Activated CD4-positive, alpha-beta T cell treated with anti-CD3 and anti-CD28 coated beads, Interleukin-2, amount 50 U/mL, for 1 hour (primary cell): ENCODE data around the gene GPR25.

Experiments
- DNase-seq: peaks from one replicate; pipeline ENCODE4 v3.0.0-alpha.2; 2020

Gene GPR25

DNA sequence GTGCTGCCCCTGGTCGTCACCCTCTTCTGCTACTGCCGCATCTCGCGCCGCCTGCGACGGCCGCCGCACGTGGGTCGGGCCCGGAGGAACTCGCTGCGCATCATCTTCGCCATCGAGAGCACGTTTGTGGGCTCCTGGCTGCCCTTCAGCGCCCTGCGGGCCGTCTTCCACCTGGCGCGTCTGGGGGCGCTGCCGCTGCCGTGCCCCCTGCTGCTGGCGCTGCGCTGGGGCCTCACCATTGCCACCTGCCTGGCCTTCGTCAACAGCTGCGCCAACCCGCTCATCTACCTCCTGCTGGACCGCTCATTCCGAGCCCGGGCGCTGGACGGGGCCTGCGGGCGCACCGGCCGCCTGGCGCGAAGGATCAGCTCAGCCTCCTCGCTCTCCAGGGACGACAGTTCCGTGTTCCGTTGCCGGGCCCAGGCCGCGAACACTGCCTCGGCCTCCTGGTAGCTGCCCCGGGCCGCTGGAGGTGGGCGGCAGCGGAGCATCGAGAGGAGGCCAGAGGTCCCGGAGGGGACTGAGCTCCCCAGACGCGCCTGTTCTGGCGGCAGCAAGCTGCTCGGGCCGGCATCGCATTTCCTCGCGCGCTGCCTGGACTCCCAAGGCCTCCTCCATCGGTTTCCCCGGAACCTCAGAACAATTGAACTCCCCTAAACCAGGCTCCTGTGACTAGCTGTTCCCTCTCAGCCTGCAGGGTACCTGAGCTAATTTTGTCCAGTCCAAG is 1.1 kb downstream of the GPR25 start:
- DNase-seq = no peak

GRCh38 chr1:200874694-200875093 is 1.9 kb downstream of the GPR25 start:
- no peak for DNase-seq

- no peak for DNase-seq
Measured at GRCh38 chr1:200875416-200875815, 2.6 kb downstream of the GPR25 start.

DNA sequence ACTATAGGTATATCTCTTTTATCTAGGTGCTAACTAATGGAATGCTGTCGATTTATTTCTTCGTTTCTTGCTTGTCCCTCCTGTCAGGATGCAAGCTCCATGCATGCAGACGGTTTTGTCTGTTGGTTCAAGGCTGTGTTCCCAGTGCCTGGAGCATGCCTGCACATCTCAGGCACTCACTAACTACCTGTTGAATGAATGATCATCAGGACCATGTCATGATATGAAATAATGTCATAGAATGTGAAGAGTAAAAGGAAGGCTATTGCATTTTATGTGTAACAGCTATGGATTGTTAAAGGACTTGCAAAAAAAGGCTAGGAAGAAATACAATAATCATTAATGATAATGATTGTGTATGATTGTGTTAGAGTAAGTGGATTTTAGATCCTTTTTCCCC is 4.2 kb downstream of the GPR25 start:
- DNase-seq = no peak

DNA sequence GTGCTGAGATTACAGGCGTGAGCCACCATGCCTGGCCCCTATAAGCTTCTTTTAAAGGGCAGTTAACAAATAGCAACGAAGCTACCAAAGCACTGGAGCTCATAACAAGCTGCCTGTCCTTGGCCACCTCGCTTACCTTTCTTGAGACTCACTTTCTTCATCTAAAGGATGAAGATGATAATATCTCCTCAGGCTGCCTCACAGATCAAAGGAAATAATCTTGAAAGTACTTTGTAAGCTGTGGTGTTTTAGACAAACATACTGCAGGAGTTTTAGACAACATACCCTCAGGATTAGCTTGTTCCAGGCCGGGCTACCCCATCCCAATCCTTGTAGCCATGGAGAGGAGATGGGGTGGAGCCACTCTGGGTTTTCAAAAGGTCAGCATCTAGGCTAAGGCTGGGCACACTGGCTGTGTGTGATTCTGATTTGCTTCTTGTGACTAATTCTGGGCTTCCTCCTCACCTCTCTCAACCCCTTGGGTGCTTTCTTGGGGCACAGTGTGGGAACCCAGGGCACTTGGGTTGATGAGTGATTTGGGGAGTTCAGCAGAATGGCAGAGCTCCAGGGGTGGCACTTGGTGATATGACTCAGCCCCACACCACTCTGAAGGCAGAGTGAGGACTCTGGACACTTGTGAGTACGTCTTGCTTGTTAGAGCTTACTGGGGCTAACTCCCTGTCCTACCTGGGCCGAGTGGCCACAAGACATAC is 5.2 kb downstream of the GPR25 start:
- peak; percentile 44 for DNase-seq

- DNase-seq = no peak
Measured at GRCh38 chr1:200880212-200880611, 7.4 kb downstream of the GPR25 start.

DNA sequence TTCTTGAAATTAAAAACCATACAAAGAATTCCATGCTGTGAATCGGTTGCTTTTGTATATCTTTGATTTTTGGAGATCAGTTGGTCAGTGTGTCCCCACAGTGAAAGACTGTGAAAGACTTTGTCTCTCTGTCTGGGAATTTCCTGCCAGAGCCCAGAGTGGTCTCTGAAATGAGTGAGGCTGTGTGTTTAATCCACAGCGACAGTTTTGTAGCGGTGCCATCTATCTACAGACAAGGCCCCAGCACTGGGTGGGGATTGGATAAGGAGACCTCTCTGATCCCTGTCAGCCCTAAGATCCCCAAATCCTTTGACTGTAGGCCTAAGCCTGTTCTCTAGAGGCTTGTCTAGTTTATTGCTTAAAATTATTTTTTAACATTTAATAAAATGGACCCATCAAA is 10.3 kb downstream of the GPR25 start:
- DNase-seq = no peak

DNA sequence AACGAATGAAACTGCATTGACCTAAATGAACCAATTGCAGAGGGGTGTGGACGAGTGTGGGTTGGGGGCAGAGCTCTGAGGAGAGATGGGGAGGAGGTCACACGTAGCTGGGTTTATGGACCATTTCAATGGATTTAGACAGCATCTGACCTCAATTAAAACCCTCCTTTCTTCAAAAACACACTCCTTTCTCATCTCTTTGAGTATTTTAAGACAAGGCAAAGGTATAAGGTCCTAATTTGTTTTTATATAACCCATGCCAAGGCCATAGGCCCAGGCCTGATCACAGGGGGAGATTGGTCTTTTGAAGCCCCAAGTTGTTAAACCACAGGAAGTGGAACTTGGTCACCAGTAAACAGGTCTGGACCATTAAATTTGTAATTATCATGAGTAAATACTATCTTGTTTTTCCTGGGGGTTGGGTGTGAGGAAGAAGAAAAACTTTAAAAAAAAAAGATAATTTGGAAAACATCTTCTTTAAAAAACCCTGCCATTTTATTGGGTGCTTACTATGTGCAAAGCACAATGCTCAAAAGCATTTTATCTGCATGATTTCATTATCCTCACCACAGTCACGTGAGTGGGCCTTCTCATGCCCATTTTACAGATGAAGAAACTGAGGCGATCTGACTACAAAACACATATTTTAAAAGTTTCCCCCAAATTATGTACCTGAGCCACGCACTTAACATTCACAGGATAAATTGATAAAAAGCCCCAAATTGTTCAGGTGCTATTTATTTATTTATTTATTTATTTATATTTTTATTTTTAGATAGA is 13.0 kb downstream of the GPR25 start:
- no peak for DNase-seq

DNA sequence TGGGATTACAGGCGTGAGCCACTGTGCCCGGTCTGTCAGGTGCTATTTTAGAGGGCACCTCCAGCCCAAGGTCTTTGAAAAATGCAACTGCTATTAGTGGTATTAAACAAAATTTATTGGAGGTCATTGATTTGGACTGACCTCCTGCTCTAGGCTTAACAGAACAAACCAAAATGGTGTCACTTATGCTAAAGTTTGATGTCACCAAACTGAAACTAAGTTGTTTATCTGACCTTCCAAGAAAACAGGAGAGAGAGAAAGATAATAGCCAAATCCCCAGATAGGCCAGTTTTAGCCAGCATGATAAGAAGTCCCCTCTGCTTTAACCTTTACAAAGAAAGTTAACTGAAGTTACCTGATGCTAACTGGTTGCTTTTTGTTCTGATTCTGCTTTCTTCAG is 13.8 kb downstream of the GPR25 start:
- DNase-seq = no peak

- no peak for DNase-seq
Measured at GRCh38 chr1:200887036-200887435, 14.3 kb downstream of the GPR25 start.

GRCh38 chr1:200887772-200888348 is 15.1 kb downstream of the GPR25 start:
- DNase-seq = no peak

DNA sequence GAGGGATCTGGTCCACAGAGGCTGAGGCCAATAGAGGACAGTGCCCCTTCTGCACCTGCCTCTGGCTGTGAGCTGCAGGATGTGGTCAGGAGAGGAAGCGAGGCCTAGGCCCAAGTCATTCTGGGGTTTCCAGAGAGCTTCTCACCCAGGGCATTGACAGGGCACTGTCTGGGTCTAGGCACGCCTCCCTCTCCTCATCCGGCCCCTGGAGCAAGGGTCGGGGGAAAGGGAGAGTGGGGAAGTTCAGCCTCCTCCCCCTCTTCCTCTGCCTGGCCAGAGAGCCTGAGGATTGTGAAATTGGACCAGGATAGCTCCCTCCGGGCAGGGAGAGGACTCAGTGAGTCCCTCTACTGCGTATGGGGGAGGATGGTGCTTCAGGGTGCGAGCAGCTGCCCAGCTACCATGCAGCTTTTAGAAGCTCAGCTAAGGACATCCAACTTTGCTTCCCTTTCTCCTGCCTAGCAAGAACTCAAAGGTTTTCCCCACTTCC is 15.6 kb downstream of the GPR25 start:
- DNase-seq = peak; percentile 52

DNA sequence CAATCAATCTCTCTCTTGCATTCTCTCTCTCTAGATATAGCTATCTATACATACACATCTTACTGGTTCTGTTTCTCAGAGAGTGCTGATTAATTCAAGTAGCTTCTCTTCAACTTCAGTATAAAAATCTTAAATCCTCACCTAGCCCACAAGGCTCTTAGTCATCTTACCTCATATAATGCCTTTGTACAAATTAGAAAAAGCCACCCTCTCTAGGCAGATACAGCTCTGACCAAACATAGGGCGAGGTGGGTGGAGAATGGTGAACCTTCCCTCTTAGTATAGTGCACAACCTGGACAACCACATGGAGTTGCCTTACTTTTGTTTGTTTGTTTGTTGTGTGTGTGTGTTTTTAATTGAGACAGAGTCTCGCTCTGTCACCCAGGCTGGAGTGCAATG is 16.8 kb downstream of the GPR25 start:
- no peak for DNase-seq

DNA sequence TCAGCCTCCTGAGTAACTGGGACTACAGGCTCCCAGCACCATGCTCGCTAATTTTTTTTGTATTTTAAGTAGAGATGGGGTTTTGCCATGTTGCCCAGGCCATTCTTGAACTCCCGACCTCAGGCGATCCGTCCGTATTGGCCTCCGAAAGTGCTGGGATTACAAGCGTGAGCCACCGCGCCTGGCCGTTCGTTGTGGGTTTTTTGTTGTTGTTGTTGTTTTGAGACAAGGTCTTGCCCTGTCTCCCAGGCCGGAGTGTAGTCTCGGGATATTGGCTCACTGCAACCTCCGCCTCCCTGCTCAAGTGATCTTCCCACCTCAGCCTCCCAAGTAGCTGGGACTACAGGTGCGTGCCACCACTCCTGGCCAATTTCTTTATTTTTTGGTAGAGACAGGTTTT is 17.2 kb downstream of the GPR25 start:
- no peak for DNase-seq

DNA sequence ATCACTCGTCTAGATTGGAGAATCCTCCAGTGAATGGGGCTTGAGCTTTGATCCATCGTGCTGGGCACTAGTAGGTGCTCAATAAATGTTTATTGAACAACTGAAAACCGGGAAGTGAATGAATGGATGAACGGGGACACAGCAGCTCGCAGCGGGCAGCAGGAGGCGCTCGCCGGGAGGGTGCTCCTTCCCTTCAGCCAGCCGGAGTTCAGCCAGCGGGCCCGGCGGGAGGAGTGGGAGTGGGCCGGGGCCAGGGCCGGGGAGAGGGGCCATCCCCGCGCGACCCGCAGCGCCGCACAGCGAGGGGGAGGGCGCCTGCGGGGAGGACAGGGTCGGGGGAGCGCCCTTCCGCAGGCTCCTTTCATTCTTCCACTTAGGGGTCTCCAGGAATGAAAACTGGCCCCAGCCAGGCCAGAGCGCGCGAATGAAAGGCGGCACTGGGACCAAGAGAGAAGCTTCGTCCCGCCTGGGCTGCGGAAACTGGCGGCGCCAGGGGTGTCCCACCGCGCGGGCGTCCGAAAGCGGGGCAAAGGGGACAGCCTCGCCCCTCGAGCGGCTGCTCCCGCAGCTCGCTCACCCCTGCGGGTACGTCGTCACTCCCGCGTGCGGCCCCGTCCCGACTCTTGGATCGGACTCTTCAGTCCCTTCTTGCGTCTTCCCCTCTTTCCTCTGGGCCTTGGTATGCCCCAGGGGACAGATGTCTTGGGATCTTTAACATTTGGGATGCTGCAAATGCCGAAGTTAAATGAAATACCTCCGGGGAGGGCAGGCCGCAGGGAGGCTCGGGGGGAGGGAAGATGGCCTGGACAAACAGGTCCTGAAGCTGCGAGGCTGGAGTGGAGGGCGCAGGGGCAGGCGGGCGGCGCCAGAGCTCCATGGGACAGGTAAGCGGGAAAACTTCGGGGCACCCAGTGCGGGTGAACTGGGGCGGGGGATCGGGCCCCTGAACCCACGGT is 18.3 kb downstream of the GPR25 start:
- DNase-seq = peak; percentile 19

DNA sequence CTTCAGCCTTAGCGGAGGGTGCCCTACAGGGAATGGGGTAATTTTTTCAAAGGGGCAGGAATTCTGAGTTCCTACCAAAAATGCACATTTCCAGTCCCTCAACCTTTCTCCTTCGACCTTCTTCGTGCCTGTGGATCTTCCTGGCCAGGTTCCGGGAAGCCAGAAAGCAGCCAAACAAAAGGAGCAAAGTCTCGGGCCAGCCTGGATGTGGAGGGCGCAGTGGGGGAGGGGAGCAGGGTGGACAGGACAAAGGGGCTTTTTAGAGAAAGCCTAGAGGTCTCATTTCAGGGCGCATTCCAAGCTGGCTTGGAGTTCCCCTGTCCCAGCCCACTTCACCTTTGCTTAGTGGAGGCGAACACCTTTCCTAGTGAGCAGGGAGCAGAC is 19.0 kb downstream of the GPR25 start:
- DNase-seq = no peak

DNA sequence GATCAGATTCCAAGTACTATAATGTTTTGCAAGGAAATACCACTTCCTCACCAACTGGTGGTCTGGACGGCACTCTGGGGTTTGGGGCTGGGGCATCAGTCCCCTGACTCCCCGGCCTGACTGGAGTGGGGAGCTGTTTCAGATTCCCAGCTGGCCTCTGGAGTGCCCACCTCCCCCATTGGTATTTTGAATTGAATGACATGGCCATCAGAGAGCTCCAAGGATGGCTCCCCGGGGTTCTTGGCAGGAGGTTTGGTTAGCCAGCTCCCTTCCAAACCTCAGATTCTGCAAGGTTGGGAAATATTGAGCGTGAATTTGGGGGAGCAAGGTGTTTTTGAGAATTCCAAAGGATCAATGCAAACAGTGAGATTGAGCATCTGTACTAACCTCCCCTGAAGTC is 19.8 kb downstream of the GPR25 start:
- DNase-seq = no peak

- DNase-seq = no peak
Measured at GRCh38 chr1:200892958-200893357, 20.2 kb downstream of the GPR25 start.

GRCh38 chr1:200893411-200893901 is 20.7 kb downstream of the GPR25 start:
- no peak for DNase-seq

- no peak for DNase-seq
Measured at GRCh38 chr1:200894712-200895442, 22.1 kb downstream of the GPR25 start, which contains the start of gene INAVA. TSS of gene INAVA (plus strand) at chr1:200894900. CDS start at chr1:200898401, 3,501 bp downstream.

DNA sequence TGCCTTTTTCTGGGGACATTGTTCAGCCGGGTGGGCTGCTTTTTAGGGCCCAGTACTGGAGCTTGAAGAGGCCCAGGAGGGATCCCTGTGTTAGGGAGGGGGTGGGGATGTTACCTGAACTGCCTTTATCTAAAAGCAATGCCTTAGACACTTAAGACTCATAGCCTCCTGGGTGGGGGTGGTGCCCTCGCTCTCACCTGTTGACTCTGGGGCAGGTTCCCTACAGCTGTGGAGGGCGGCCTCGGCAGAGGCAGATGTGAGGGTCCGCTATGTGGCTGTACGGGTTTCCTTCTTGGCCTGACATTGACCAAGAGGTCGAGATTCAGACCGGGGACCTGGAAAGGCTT is 22.6 kb downstream of the GPR25 start:
- DNase-seq = no peak
